ENCODE results near the gene OXTR. TPM values are rescaled to one million over a fixed set of nuclear protein-coding genes. Genes with fewer than 3 reads are reported as not detected.

The OXTR gene
- total RNA-seq, 1 donor, result 2.5 TPM

- Histone ChIP-seq H3K27ac (ENCODE audit: low read depth, low read length) (no peak overlapping the region), H2AFZ (ENCODE audit: low read length) (no peak overlapping the region), H3K4me1 (ENCODE audit: insufficient read depth, low read length) (no peaks in the 10 kb centered on the region), H3K4me3 (ENCODE audit: insufficient read depth, low read length) (no peak overlapping the region), H3K9me3 (ENCODE audit: low read depth, low read length) (no peaks in the 10 kb centered on the region), H3K36me3 (ENCODE audit: insufficient read depth, low read length) (peaks cover 17% of the 10 kb centered on the region), H3K27me3 (ENCODE audit: insufficient read depth, low read length) (no peaks in the 10 kb centered on the region), H4K20me1 (ENCODE audit: insufficient read depth, low read length) (no peaks in the 10 kb centered on the region), H3K79me2 (ENCODE audit: insufficient read depth, low read length) (no peaks in the 10 kb centered on the region), H3K4me2 (ENCODE audit: insufficient read depth, low read length) (no peak overlapping the region)
- no peak for DNase-seq (ENCODE audit: insufficient read length, low spot score, missing footprints)
- TF ChIP-seq, protein P1, sequence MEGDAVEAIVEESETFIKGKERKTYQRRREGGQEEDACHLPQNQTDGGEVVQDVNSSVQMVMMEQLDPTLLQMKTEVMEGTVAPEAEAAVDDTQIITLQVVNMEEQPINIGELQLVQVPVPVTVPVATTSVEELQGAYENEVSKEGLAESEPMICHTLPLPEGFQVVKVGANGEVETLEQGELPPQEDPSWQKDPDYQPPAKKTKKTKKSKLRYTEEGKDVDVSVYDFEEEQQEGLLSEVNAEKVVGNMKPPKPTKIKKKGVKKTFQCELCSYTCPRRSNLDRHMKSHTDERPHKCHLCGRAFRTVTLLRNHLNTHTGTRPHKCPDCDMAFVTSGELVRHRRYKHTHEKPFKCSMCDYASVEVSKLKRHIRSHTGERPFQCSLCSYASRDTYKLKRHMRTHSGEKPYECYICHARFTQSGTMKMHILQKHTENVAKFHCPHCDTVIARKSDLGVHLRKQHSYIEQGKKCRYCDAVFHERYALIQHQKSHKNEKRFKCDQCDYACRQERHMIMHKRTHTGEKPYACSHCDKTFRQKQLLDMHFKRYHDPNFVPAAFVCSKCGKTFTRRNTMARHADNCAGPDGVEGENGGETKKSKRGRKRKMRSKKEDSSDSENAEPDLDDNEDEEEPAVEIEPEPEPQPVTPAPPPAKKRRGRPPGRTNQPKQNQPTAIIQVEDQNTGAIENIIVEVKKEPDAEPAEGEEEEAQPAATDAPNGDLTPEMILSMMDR (IDR thresholded peaks at IDR 0.05; ENCODE audit: extremely low read depth, low read depth, low read length), result no peak
Measured at GRCh38 chr3:8749316-8749715, 20.1 kb downstream of the OXTR start.

- Histone ChIP-seq H3K27ac (ENCODE audit: low read depth, low read length) (no peak overlapping the region), H3K27me3 (ENCODE audit: insufficient read depth, low read length) (no peaks in the 10 kb centered on the region), H3K4me3 (ENCODE audit: insufficient read depth, low read length) (no peak overlapping the region), H3K36me3 (ENCODE audit: insufficient read depth, low read length) (peaks cover 14% of the 10 kb centered on the region), H3K4me2 (ENCODE audit: insufficient read depth, low read length) (no peak overlapping the region), H3K79me2 (ENCODE audit: insufficient read depth, low read length) (no peaks in the 10 kb centered on the region), H3K4me1 (ENCODE audit: insufficient read depth, low read length) (peaks cover 20% of the 10 kb centered on the region), H4K20me1 (ENCODE audit: insufficient read depth, low read length) (no peaks in the 10 kb centered on the region), H2AFZ (ENCODE audit: low read length) (no peak overlapping the region), H3K9me3 (ENCODE audit: low read depth, low read length) (no peaks in the 10 kb centered on the region)
- TF ChIP-seq, protein P1 (IDR thresholded peaks at IDR 0.05; ENCODE audit: extremely low read depth, low read depth, low read length), result no peak
- no peak for DNase-seq (ENCODE audit: insufficient read length, low spot score, missing footprints)
Measured at GRCh38 chr3:8746780-8747345, 22.6 kb downstream of the OXTR start.

DNA sequence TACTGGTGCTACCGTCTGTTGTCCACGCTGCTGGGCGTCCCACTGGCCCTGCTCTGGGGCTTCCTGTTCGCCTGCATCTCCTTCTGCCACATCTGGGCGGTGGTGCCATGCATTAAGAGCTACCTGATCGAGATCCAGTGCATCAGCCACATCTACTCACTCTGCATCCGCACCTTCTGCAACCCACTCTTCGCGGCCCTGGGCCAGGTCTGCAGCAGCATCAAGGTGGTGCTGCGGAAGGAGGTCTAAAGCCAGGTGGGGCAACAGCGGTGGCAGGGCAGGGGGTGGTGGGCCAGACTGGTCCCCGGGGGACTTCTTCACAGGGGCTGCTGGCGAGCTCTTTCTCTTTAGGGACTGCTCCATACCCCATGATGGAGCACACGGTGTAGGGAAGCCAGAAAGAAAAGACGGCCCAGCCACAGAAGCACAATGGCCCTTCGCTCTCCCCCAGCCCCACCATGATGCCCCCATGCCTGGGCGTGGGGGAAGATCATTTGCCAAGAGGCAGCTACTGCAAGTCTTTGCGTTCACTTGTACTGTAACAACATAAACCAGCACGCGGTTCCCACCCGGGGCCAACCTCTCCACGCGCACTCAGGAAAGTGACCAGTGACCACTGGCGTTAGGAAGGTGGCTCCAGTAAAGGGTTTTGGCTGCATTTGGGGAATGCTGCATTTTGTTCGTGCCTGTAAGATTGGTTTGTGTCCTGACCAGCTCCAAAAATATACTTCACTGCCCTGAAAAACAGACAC, 23.6 kb downstream of the OXTR start:
- Histone ChIP-seq H3K27ac (ENCODE audit: low read depth, low read length) (no peak overlapping the region), H3K4me3 (ENCODE audit: insufficient read depth, low read length) (no peak overlapping the region), H3K9me3 (ENCODE audit: low read depth, low read length) (no peaks in the 10 kb centered on the region), H3K4me1 (ENCODE audit: insufficient read depth, low read length) (peaks cover 30% of the 10 kb centered on the region), H3K27me3 (ENCODE audit: insufficient read depth, low read length) (no peaks in the 10 kb centered on the region), H3K4me2 (ENCODE audit: insufficient read depth, low read length) (no peak overlapping the region), H2AFZ (ENCODE audit: low read length) (no peak overlapping the region), H3K79me2 (ENCODE audit: insufficient read depth, low read length) (no peaks in the 10 kb centered on the region), H3K36me3 (ENCODE audit: insufficient read depth, low read length) (peaks cover 7% of the 10 kb centered on the region), H4K20me1 (ENCODE audit: insufficient read depth, low read length) (no peaks in the 10 kb centered on the region)
- no peak for DNase-seq (ENCODE audit: insufficient read length, low spot score, missing footprints)
- TF ChIP-seq, protein P1 (IDR thresholded peaks at IDR 0.05; ENCODE audit: extremely low read depth, low read depth, low read length), result no peak

DNA sequence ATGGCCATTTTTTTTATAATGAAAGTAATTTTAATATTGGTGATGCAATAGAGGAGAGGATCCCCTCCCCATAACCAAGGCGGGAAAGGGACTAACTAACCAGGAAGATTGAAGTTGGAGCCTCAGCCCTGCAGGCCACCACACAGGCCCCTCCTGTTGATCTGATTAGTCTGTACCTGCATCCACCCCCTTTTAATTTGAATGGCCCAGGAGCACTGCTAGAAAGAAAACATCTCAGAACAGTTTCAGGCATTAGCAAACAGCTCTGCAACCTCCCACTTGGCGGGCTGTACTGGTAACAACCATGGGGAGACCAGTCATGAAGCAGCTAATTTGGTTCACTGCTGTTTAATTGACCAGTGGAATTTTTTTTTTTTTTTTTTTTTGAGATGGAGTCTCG, 25.5 kb downstream of the OXTR start:
- Histone ChIP-seq H3K9me3 (ENCODE audit: low read depth, low read length) (no peaks in the 10 kb centered on the region), H3K27ac (ENCODE audit: low read depth, low read length) (peak overlapping the region; percentile 54), H3K4me1 (ENCODE audit: insufficient read depth, low read length) (peaks cover 41% of the 10 kb centered on the region), H3K36me3 (ENCODE audit: insufficient read depth, low read length) (no peaks in the 10 kb centered on the region), H2AFZ (ENCODE audit: low read length) (no peak overlapping the region), H3K79me2 (ENCODE audit: insufficient read depth, low read length) (no peaks in the 10 kb centered on the region), H3K4me3 (ENCODE audit: insufficient read depth, low read length) (no peak overlapping the region), H3K27me3 (ENCODE audit: insufficient read depth, low read length) (no peaks in the 10 kb centered on the region), H3K4me2 (ENCODE audit: insufficient read depth, low read length) (no peak overlapping the region), H4K20me1 (ENCODE audit: insufficient read depth, low read length) (no peaks in the 10 kb centered on the region)
- TF ChIP-seq, protein P1 (IDR thresholded peaks at IDR 0.05; ENCODE audit: extremely low read depth, low read depth, low read length), result no peak
- DNase-seq (ENCODE audit: insufficient read length, low spot score, missing footprints), result no peak

Measured in osteoblast (primary cell).